Measurements from ENCODE around the gene SDC1.

DNA sequence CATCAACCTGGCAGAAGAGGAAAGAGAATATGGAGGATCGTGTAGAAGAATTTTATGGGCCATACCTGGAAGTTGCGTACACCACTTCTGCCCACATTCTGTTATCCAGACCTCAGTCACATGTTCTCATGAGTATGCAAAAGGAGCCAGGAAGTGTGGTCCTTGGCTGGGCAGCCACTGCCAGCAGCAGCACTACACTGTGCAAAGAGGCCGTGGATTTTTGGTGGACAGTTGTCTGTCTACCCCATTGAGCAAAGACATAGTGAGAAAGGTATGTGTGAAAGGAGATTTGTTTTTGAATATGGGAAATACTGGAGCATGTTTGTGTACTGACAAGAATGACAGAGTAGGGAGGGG is 68.1 kb downstream of the SDC1 start:
- TF ChIP-seq CTCF (IDR thresholded peaks at IDR 0.05): no peak
- TF ChIP-seq POLR2A (IDR thresholded peaks at IDR 0.05): no peak
